Measurements from ENCODE around the gene BBS9.
"Not testable (repeated sequence)": the region's sequence is repeated elsewhere in the genome, so short reads cannot be mapped to it uniquely, and the experiment has no call there.

BBS9 gene

GRCh38 chr7:33195264-33195663 is 65.9 kb downstream of the BBS9 start:
- DNase-seq (ENCODE audit: low read depth): no peak

GRCh38 chr7:33196221-33196620 is 66.9 kb downstream of the BBS9 start:
- no peak for DNase-seq (ENCODE audit: low read depth)

- no peak for DNase-seq (ENCODE audit: low read depth)
These were observed 70.9 kb downstream of the BBS9 start for GRCh38 chr7:33200282-33200681.

- no peak for DNase-seq (ENCODE audit: low read depth)
These were observed 72.5 kb downstream of the BBS9 start for GRCh38 chr7:33201821-33202220.

- DNase-seq (ENCODE audit: low read depth): no peak
These were observed 81.6 kb downstream of the BBS9 start for GRCh38 chr7:33210958-33211357.

GRCh38 chr7:33212144-33212543 is 82.8 kb downstream of the BBS9 start:
- DNase-seq (ENCODE audit: low read depth): no peak

GRCh38 chr7:33215992-33216391 is 86.6 kb downstream of the BBS9 start:
- DNase-seq (ENCODE audit: low read depth): no peak

GRCh38 chr7:33217595-33217994 is 88.2 kb downstream of the BBS9 start:
- DNase-seq (ENCODE audit: low read depth): no peak

GRCh38 chr7:33218841-33219535 is 89.6 kb downstream of the BBS9 start:
- not testable (repeated sequence) for DNase-seq (ENCODE audit: low read depth)

GRCh38 chr7:33220231-33220630 is 90.9 kb downstream of the BBS9 start:
- DNase-seq (ENCODE audit: low read depth): no peak

- DNase-seq (ENCODE audit: low read depth): no peak
These were observed 92.0 kb downstream of the BBS9 start for GRCh38 chr7:33221390-33221789.

- DNase-seq (ENCODE audit: low read depth): no peak
These were observed 103.3 kb downstream of the BBS9 start for GRCh38 chr7:33232632-33233145.

GRCh38 chr7:33233659-33234058 is 104.3 kb downstream of the BBS9 start:
- no peak for DNase-seq (ENCODE audit: low read depth)

- no peak for DNase-seq (ENCODE audit: low read depth)
These were observed 107.7 kb downstream of the BBS9 start for GRCh38 chr7:33237036-33237435.

GRCh38 chr7:33243319-33243881 is 114.0 kb downstream of the BBS9 start:
- DNase-seq (ENCODE audit: low read depth): no peak

GRCh38 chr7:33248671-33249070 is 119.3 kb downstream of the BBS9 start:
- no peak for DNase-seq (ENCODE audit: low read depth)

GRCh38 chr7:33250421-33250871 is 121.1 kb downstream of the BBS9 start:
- no peak for DNase-seq (ENCODE audit: low read depth)

- DNase-seq (ENCODE audit: low read depth): no peak
These were observed 121.9 kb downstream of the BBS9 start for GRCh38 chr7:33251301-33251700.

GRCh38 chr7:33258491-33258951 is 129.2 kb downstream of the BBS9 start:
- no peak for DNase-seq (ENCODE audit: low read depth)

- no peak for DNase-seq (ENCODE audit: low read depth)
These were observed 132.2 kb downstream of the BBS9 start for GRCh38 chr7:33261585-33261984.

- no peak for DNase-seq (ENCODE audit: low read depth)
These were observed 133.1 kb downstream of the BBS9 start for GRCh38 chr7:33262476-33262875.

- DNase-seq (ENCODE audit: low read depth): not testable (repeated sequence)
These were observed 142.5 kb downstream of the BBS9 start for GRCh38 chr7:33271839-33272371.

GRCh38 chr7:33273356-33273755 is 144.0 kb downstream of the BBS9 start:
- no peak for DNase-seq (ENCODE audit: low read depth)
